GM18951 (cell line): Measurements from ENCODE around the gene STAG1.
"Not testable (repeated sequence)": the region's sequence is repeated elsewhere in the genome, so short reads cannot be mapped to it uniquely, and the experiment has no call there.

Experiments used
- POLR2A ChIP-seq: IDR thresholded peaks from 4 replicates; pipeline ENCODE4 v1.6.1; 2011; ENCODE audit warnings: mild to moderate bottlenecking; ENCODE audit not compliant: insufficient read length, insufficient read depth; ENCODE audit errors: extremely low read depth
- in situ Hi-C: fragments of 300-500 bp; cut with MboI; formaldehyde crosslinking; loops from one replicate; pipeline ENCODE4 v1.12.0; 2022; ENCODE audit warnings: low sequenced_read_pairs, mixed read lengths, inconsistent platforms; ENCODE audit not compliant: unreplicated experiment

The STAG1 gene

GRCh38 chr3:136711277-136711676, 40.9 kb downstream of the STAG1 start:
- TF ChIP-seq POLR2A, result no peak
- in situ Hi-C loops, result no loop called here

DNA sequence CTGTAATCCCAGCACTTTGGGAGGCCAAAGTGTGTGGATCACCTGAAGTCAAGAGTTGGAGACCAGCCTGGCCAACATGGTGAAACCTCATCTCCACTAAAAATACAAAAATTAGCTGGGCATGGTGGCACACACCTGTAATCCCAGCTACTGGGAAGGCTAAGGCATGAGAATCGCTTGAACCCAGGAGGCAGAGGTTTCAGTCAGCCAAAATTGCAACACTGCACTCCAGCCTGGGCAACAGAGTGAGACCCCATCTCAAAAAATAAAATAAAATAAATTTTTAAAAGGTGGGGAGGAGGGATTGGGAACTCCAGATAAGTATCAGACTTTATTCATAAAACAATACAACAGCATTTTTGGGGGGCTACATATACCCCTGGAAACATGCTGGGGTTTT, 42.4 kb downstream of the STAG1 start:
- in situ Hi-C loops, result not testable (repeated sequence)

DNA sequence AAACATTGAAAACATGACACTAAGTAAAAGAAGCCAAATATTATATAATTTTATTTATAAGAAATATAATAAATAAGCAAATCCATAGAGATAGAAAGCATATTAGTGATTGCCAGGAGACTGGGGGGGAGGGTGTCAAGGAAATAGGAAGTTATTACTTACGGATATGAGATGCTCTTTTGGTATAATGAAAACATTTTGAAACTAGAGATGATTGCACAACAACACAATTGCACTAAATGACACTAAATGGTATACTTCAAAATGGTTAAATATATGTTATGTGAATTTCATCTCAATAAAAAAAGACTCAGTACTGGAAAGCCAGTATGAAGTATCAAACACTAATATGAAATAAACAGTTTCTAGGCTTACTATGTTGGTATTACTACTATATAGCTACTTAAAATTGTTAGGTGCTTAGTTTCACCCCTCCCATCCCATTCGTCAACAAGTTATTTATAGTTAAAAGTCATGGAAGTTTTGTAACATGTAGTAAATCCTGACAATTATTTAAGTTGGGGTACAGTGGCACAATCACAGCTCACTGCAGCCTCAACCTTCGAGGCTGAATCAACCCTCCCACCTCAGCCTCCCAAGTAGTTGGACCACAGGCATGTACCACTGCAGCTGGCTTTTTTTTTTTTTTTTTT, 43.7 kb downstream of the STAG1 start:
- no peak for TF ChIP-seq POLR2A
- in situ Hi-C loops, result no loop called here

DNA sequence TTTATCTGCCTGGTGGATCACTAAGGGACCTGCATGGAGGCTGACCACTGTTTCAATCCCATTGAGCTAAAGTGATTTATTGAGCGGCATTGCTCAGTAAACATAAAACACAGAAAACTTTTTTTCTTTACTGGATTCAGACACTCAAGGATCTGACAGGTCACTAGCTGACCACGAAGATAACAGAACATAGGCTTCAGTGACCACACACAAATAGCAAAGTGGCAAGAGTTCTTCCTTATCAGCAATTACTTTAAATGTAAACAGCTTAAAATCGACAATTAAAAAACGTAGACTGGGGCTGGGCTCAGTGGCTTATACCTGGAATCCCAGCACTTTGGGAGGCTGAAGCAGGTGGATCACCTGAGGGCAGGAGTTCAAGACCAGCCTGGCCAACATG, 48.7 kb downstream of the STAG1 start:
- in situ Hi-C loops, result no loop called here
- TF ChIP-seq POLR2A, result no peak

DNA sequence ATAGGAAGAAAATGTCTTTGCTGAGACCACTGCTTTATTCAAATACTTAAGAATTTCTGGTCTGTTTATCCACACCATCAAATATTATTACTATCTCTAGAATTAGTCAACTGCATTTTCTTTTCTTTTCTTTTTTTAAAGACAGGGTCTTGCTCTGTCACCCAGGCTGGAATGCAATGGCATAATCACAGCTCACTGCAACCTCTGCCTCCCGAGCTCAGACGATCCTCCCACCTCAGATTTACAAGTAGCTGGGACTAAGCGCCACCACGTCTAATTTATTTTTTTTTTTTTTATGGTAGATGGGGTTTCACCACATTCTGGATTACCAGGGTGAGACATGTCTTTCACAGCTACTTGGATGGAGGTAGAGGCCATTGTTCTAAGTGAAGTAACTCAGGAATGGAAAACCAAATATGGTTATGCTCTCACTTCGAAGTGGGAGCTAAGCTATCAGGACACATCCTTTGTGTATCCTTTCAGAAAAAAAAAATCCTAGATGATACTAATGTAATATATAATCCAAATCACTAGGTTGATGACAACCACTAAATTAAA, 52.8 kb downstream of the STAG1 start:
- in situ Hi-C loops, result no loop called here
- TF ChIP-seq POLR2A, result no peak

DNA sequence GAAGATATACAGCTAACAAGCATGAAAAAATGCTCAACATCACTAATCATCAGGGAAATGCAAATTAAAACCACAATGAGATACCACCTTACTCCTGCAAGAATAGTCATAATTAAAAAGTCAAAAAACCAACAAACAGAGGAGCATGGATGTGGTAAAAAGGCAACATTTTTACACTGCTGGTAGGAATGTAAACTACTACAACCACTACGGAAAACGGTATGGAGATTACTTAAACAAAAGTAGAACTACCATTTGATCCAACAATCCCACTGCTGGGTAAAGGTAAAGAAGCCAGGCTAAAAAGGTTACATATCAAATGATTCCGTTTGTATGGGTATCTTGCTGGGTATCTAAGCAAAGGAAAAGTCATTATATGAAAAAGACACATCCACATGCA, 53.8 kb downstream of the STAG1 start:
- TF ChIP-seq POLR2A, result no peak
- in situ Hi-C loops, result no loop called here

- in situ Hi-C loops, result no loop called here
- no peak for TF ChIP-seq POLR2A
Observed at GRCh38 chr3:136696797-136697196, 55.4 kb downstream of the STAG1 start.

DNA sequence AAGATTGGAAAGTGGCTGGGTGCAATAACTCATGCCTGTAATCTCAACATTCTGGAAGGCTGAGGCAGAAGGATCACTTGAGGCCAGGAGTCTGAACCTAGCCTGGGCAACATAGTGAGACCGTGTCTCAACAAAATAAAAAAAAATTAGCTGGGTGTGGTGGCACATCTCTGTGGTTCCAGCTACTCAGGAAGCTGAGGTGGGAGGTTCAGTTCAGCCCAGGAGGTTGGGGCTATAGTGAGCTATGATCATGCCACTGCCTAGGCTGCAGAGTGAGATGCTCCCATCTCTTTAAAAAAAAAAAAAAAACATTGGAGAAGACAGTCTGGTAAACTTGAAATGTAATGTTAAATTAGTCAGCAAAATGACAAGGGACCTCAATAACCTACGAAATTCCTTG, 57.9 kb downstream of the STAG1 start:
- TF ChIP-seq POLR2A, result no peak
- in situ Hi-C loops, result no loop called here

DNA sequence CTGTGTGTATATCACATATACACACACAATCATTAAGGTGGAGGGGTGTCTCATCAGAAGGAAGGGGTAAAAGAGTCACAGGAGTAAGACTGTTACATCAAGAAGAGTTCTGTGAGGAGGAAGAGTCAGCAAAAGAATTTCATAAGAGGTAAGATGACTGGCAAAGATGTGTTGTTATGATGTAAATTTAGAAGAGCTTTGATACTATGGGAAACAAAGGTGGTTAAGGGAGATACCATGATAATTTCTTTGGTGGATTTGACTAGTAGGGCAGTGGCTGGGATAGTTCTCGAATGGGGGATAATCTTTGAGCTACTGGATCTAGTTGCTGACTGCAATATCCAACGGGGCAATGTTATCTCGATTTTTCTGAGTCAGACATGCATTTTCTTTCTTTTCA, 61.6 kb downstream of the STAG1 start:
- in situ Hi-C loops, result no loop called here
- no peak for TF ChIP-seq POLR2A

DNA sequence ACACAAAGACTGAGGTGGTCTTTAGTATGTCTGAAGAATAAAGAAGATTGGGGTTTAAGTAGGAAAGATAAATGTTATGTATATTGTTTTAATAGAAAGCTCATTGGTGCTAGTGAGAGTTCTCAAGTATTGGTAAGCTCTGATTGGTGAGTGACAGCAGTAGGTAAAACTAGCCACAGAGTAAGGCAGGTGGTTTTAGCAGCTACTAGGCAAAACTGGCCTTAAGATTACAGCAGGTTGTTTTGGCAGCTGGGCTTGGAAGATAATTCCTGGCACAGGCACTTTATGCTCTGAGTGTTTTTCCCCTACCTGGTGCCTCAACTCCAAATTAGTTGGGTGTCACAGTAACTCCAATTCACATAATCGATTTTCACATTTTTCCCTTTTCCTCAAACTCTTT, 66.3 kb downstream of the STAG1 start:
- in situ Hi-C loops, result no loop called here
- no peak for TF ChIP-seq POLR2A

DNA sequence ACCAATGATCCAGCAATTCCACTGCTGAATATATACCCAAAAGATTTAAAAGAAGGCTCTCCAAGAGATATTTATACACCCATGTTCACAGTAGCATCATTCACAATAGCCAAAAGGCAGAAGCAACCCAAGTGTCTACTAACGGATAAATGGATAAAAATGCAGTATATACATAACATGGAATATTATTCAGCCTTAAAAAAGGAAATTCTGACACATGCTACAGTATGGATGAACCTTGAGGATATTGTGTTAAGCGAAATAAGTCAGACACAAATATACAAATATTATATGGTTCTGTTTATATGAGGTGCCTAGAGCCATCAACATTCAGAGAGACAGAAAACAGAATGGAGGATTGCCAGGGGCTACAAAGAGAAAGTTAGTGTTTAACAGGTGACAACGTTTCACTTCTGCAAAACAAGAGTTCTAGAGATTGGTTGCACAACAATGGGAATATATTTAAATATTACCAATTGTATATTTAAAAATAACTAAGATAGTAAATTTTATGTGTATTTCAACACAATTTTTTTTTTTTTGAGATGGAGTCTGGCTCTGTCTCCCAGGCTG, 69.4 kb downstream of the STAG1 start:
- TF ChIP-seq POLR2A, result no peak
- in situ Hi-C loops, result no loop called here

- in situ Hi-C loops, result loop anchor here (10.0 kb wide), 1 partner anchor 596 kb away; no protein-coding TSS in a partner anchor
- no peak for TF ChIP-seq POLR2A
Observed at GRCh38 chr3:136678981-136679380, 73.2 kb downstream of the STAG1 start.

GRCh38 chr3:136676009-136676408, 76.2 kb downstream of the STAG1 start:
- TF ChIP-seq POLR2A, result no peak
- in situ Hi-C loops, result loop anchor here (10.0 kb wide), 1 partner anchor 599 kb away; no protein-coding TSS in a partner anchor

DNA sequence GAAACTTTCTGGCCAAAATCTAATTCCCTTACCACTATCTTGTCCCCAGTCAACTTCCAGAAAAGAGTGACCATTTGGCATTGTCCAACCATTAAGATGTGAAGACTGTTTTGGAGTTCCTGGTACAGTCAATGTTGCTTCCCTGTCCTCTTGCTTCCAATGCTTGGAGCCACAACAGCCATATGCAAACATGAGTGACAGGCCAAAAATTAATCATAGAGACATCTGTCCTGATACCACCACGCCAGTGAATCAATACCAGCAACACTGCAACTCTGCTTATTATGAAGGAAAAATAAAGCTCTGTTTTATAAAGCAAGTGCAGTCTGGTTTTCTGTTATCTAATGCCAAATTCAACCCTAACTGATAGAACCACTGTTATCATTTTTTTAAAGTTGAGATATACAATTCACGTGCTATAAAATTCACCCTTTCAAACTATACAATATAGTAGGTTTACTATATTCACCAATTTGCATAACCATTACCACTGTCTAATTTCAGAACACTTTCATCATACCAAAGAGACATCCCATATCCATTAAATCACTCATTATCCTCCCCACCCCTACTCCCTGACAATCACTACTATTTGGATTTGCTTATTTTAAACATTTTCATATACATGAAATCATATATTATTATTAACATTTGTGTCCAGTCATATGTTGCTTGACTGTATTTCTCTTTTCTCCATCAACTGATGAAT, 76.9 kb downstream of the STAG1 start:
- in situ Hi-C loops, result loop anchor here (10.0 kb wide), 1 partner anchor 599 kb away; no protein-coding TSS in a partner anchor
- no peak for TF ChIP-seq POLR2A
